Dermis blood vessel endothelial cell (primary cell): ENCODE results near the gene ABCA8. TPM values are rescaled to one million over a fixed set of nuclear protein-coding genes. Genes with fewer than 3 reads are reported as not detected.
"Not testable (repeated sequence)": the region's sequence is repeated elsewhere in the genome, so short reads cannot be mapped to it uniquely, and the experiment has no call there.

Experiments
- DNase-seq: peaks from one replicate; pipeline ENCODE4 v3.0.0; 2010
- total RNA-seq: library from RNA; depleted of rRNA; stranded (reverse); fragments of >200 nt; gene quantifications from 2 replicates; pipeline ENCODE4 v1.2.3, GENCODE V29; 2014

ABCA8 gene
- total RNA-seq, 1 donor from 2014 or later = under 0.01 TPM

GRCh38 chr17:68824185-68824584, 131.0 kb downstream of the ABCA8 start:
- not testable (repeated sequence) for DNase-seq

GRCh38 chr17:68822719-68823289, 132.4 kb downstream of the ABCA8 start:
- no peak for DNase-seq

- peak; percentile 89 for DNase-seq
Observed at GRCh38 chr17:68821860-68822696, 133.1 kb downstream of the ABCA8 start.

DNA sequence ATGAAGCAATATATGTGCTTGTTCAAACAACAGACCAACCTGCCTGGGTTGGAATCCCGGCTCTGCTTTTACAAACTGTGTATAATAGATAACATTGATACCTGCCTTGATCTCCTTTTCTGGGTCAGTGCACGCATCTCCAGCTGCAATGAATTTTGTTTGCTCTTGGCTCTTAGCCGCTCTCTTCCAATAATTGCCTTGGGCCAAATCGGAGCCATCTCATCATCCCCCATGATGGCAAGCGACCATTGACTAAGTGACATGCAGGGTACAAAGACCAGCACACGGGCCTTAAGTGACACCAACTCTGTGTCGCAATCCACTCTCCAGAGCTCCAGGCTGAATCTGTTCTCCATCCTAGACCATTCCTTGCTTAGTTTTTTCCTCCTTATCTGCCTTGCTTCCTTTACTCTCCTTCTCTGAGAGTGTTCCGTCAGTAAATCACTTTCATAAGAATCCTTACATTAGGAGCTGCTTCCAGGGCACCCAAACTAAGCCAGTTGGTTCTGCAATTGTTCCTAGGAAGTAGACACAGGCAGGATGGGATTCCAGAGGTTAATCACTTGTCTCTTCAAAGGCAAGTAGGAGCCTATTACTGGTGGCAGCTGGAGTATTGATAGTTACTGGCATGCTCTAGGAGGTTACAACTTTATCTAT, 134.2 kb downstream of the ABCA8 start:
- DNase-seq = no peak

GRCh38 chr17:68820476-68820824, 134.7 kb downstream of the ABCA8 start:
- DNase-seq = no peak

DNA sequence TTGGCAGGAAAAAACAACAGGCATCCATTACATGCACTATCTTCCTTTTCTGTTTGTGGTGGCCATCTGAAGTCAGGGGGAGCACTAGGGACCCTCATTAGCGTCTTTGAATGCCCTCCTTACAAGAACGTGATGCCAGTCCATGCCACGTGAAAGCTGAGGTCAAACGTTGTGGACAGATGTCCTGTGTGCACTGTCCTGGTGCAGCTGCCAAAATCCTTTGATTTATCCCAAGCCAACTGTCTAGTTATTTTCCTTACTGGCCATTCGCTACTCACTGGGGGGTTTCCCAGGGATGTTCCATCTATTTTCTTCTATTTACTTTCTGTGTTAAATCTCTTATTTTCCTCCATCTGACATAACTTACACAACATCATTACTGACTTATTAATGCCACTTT, 135.7 kb downstream of the ABCA8 start:
- DNase-seq = no peak

Other genes starting within 250 kb of the ABCA8 start
- gene ABCA9, start 105.5 kb upstream of the ABCA8 start, total RNA-seq = 3.2 and 3.3 TPM in 2 replicates
- gene ABCA6, start 186.5 kb upstream of the ABCA8 start, total RNA-seq = 15.7 and 39.6 TPM in 2 replicates